Hepatocyte (in vitro differentiated cells): ENCODE measurements around the gene ZNF407. TPM values are rescaled to one million over a fixed set of nuclear protein-coding genes. Genes with fewer than 3 reads are reported as not detected.

Experiments used
- DNase-seq: peaks from one replicate; pipeline ENCODE4 v3.0.0-alpha.2; 2016; ENCODE audit warnings: low spot score
- H2AFZ ChIP-seq: fragments of 200-600 bp; sonication (generic); 2 replicates; pipeline ENCODE4 v1.6.0; 2016; ENCODE audit warnings: antibody characterized with exemption, mild to moderate bottlenecking
- H3K27ac ChIP-seq: fragments of 200-600 bp; sonication (generic); 2 replicates; pipeline ENCODE4 v1.5.1; 2016; ENCODE audit warnings: mild to moderate bottlenecking
- H3K27me3 ChIP-seq: fragments of 200-600 bp; sonication (generic); 2 replicates; pipeline ENCODE4 v1.6.1; 2016
- H3K36me3 ChIP-seq: fragments of 200-600 bp; sonication (generic); replicated peaks from 2 replicates; pipeline ENCODE4 v1.5.1; 2016; ENCODE audit warnings: low read depth; ENCODE audit not compliant: insufficient read depth
- H3K4me1 ChIP-seq: fragments of 200-600 bp; sonication (generic); 2 replicates; pipeline ENCODE4 v1.5.1; 2016; ENCODE audit warnings: mild to moderate bottlenecking, moderate library complexity; ENCODE audit not compliant: insufficient read depth
- H3K4me2 ChIP-seq: fragments of 200-600 bp; sonication (generic); 2 replicates; pipeline ENCODE4 v1.6.0; 2016
- H3K4me3 ChIP-seq: fragments of 200-600 bp; sonication (generic); 2 replicates; pipeline ENCODE4 v1.5.1; 2016; ENCODE audit warnings: mild to moderate bottlenecking
- H3K79me2 ChIP-seq: fragments of 200-600 bp; sonication (generic); 2 replicates; pipeline ENCODE4 v1.6.0; 2017; ENCODE audit warnings: mild to moderate bottlenecking
- H3K9me2 ChIP-seq: fragments of 200-600 bp; sonication (generic); replicated peaks from 2 replicates; pipeline ENCODE4 v1.6.0; 2017; ENCODE audit warnings: mild to moderate bottlenecking; ENCODE audit not compliant: insufficient read depth
- H3K9me3 ChIP-seq: fragments of 200-600 bp; sonication (generic); 2 replicates; pipeline ENCODE4 v1.5.1; 2016; ENCODE audit warnings: low read depth, mild to moderate bottlenecking
- H4K20me1 ChIP-seq: fragments of 200-600 bp; sonication (generic); 2 replicates; pipeline ENCODE4 v1.6.0; 2016; ENCODE audit warnings: mild to moderate bottlenecking; ENCODE audit not compliant: insufficient read depth, poor library complexity, severe bottlenecking
- CTCF ChIP-seq: fragments of 200-600 bp; sonication (generic); IDR thresholded peaks from 2 replicates; pipeline ENCODE4 v1.5.1; 2016; ENCODE audit warnings: antibody characterized with exemption, mild to moderate bottlenecking; ENCODE audit not compliant: poor library complexity
- EZH2 ChIP-seq: fragments of 200-600 bp; sonication (generic); IDR thresholded peaks from 2 replicates; pipeline ENCODE4 v1.6.1; 2016; ENCODE audit warnings: antibody characterized with exemption, mild to moderate bottlenecking, borderline replicate concordance
- EZH2phosphoT487 ChIP-seq: fragments of 200-600 bp; sonication (generic); IDR thresholded peaks from one replicate; pipeline ENCODE4 v1.6.1; 2018; ENCODE audit warnings: antibody characterized with exemption, mild to moderate bottlenecking, low read depth, moderate library complexity; ENCODE audit not compliant: unreplicated experiment, severe bottlenecking
- WGBS: methylation state at CpG from one replicate; pipeline ENCODE4 v1.1.6; 2016; ENCODE audit warnings: low lambda C conversion rate; ENCODE audit errors: missing lambda C conversion rate; 5-methylcytosine and 5-hydroxymethylcytosine counted together
- polyA plus RNA-seq: library from polyadenylated mRNA; unstranded; fragments of >200 nt; fragmentation: Nextera tagmentation; extraction: Ambion mirVana; gene quantifications from 2 replicates; pipeline ENCODE4 v1.2.1, GENCODE V29; 2016
- total RNA-seq: library from RNA; depleted of rRNA; stranded (reverse); fragments of >200 nt; gene quantifications from 2 replicates; pipeline ENCODE4 v1.2.3, GENCODE V29; 2014

The ZNF407 gene
- total and polyA plus RNA-seq, 2 experiments from 2014 or later, result 3.2 to 12.4 TPM

- Histone ChIP-seq H3K4me2 (no peak overlapping the region), H3K36me3 (no peaks in the 10 kb centered on the region), H3K4me3 (no peak overlapping the region), H3K27ac (peak overlapping the region; percentile 24), H3K9me2 (no peaks in the 10 kb centered on the region), H3K27me3 (no peaks in the 10 kb centered on the region), H3K4me1 (no peaks in the 10 kb centered on the region), H2AFZ (no peak overlapping the region), H4K20me1 (no peaks in the 10 kb centered on the region), H3K9me3 (no peaks in the 10 kb centered on the region), H3K79me2 (peaks cover 8% of the 10 kb centered on the region)
- peak; percentile 22 for DNase-seq
- TF ChIP-seq EZH2phosphoT487 (no peak), EZH2 (no peak), CTCF (no peak)
- 86% methylated on average over 13 of the region's 13 CpGs for WGBS
Measured at GRCh38 chr18:74633652-74634352, 36.1 kb downstream of the ZNF407 start.

GRCh38 chr18:74635224-74635975 lies 37.7 kb downstream of the ZNF407 start:
- Histone ChIP-seq H3K4me3 (no peak overlapping the region), H3K36me3 (no peaks in the 10 kb centered on the region), H3K27ac (peak overlapping the region; percentile 33), H2AFZ (no peak overlapping the region), H3K9me2 (no peaks in the 10 kb centered on the region), H3K79me2 (no peaks in the 10 kb centered on the region), H3K4me1 (no peaks in the 10 kb centered on the region), H3K27me3 (no peaks in the 10 kb centered on the region), H3K9me3 (no peaks in the 10 kb centered on the region), H4K20me1 (no peaks in the 10 kb centered on the region), H3K4me2 (no peak overlapping the region)
- TF ChIP-seq CTCF (no peak), EZH2phosphoT487 (no peak), EZH2 (no peak)
- peak; percentile 50 for DNase-seq
- WGBS, result 80% methylated on average over 15 of the region's 15 CpGs

- Histone ChIP-seq H3K36me3 (no peaks in the 10 kb centered on the region), H3K27me3 (no peaks in the 10 kb centered on the region), H4K20me1 (no peaks in the 10 kb centered on the region), H2AFZ (no peak overlapping the region), H3K4me3 (no peak overlapping the region), H3K4me1 (no peaks in the 10 kb centered on the region), H3K27ac (no peak overlapping the region), H3K9me2 (no peaks in the 10 kb centered on the region), H3K4me2 (no peak overlapping the region), H3K79me2 (no peaks in the 10 kb centered on the region), H3K9me3 (no peaks in the 10 kb centered on the region)
- no peak for TF ChIP-seq CTCF
- TF ChIP-seq EZH2, result no peak
- no peak for TF ChIP-seq EZH2phosphoT487
- DNase-seq, result no peak
- 94% methylated on average over 1 of the region's 1 CpG for WGBS
Measured at GRCh38 chr18:74637070-74637469, 39.4 kb downstream of the ZNF407 start.
